NK-92 (cell line): ENCODE data around the gene PSMD2.

Experiments used
- DNase-seq: peaks from one replicate; lab custom pipeline; 2025; ENCODE audit not compliant: unreplicated experiment; lab: John Stamatoyannopoulos, UW

PSMD2 gene

DNA sequence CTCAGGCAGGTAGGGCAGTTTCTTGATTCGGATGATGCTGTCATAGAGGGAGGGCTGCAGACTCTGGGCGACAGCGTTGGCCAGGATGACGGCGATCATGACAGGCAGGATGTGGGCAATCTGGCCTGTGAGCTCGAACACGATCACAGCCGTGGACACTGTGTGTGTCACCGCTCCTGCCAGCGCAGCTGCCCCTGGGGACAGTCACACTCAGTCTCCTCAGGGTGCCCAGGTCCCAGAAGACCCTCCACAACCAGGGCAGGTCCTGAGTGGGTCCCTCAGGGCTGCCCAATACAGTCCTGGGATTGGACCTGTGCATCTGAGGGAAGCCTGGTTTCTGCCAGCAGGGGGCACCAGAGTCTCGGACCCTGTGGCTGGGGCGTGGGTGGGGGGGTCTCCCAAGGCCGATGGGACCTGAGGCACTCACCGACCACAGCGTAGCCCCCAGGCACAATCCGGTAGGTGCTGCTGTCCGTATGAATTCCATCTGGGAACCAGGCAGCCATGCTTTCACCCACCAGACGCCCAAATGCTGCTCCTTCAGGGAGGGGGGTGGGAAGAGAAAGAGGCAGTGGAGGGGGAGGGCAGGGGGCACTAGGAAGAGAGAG lies 55.2 kb downstream of the PSMD2 start:
- no peak for DNase-seq

DNA sequence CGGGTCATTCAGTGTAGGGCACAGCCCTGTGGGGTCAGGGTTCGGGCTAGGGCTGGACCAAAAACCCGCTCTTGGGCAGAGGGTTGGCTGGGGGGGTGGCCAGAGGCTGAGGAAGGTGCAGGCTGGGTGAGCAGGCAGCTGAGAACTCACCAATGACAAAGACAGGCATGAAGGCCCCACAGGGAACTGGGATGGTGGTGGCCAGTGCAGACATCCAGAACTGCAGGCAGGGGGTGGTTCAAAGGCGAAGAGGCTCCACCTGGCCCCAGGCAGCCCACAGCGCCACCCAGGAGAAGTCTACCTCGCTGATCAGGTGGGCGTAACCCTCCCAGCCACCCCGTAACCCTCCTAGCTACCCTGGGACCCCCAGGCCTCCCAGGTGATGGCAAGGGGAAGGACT lies 55.7 kb downstream of the PSMD2 start:
- DNase-seq, result no peak

DNA sequence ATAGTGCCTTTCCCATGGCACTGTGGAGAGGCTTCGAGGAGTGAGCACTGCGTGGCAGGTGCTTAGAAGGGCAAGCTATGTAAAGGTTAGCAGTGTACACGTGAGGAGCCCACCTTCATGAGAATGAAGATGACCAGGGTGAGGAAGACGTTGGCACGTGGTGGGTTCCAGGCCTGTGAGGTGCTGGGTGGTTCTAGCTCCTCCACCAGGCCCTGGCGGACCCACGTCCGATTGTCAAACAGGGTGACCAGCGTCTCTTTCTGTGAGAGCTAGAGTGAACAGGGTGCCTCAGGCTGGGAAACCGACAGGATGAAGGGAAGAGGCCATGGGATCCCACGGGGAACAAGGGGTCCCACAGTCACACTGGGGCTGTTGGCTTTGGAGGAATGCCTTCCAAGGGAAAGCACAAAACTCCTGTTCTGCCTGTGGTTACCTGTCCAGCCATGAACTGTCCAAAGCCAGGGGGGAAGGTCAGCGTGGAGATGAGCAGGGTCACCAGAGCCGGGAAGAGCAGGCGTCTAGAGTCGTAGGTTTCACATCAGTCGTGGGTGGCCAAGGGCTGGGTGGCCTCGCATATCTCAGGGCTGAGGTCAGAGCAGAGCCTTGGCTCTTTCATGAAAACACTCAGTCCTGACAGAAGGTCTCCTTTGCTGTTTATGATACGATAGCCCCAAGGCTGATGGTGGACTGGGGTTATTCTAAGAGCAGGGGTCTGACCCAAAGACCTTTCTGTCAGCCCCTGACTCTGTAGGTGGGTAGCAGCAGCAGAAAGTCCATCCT lies 56.4 kb downstream of the PSMD2 start:
- no peak for DNase-seq

DNA sequence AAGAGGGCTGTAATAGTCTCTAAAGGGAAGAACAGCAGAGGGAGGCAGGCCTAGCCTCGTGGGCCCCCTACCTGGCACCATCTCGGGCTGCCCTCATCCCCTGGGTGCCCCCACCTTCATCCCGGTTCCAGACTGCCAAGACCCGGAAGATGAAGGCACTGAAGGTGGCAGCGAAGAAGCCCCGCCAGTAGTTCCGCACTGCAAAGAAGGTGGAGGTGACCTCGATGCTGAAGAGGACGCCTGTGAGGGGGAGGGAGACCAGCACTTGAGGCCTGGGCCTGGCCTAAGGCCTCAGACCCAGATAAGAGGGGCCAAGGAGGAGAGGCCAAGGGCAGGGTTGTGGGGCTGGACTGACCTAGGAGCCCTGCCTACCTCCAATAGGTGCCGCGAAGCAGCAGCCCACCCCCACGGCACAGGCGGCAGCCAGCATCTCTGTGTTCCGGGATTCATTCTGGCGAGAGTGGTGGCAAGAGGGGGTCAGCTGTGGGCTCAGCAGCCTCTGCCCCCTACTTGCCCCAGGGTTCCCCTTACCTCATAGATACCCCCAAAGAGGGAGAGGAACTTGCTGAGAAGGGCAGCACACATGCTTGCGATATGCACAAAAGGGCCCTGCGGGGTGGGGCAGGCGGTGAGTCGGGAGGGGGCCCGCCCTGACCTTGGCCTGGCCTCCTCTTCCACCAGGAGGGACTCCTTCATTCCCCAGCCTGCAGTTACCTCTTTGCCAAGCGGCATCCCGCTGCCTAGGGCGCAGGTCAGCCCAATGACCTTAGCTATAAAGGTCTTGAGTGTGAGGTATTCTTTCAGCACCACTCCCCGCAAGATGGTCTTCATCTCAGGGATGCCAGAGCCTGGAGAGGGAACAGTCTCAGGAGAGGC lies 58.4 kb downstream of the PSMD2 start:
- DNase-seq, result no peak

DNA sequence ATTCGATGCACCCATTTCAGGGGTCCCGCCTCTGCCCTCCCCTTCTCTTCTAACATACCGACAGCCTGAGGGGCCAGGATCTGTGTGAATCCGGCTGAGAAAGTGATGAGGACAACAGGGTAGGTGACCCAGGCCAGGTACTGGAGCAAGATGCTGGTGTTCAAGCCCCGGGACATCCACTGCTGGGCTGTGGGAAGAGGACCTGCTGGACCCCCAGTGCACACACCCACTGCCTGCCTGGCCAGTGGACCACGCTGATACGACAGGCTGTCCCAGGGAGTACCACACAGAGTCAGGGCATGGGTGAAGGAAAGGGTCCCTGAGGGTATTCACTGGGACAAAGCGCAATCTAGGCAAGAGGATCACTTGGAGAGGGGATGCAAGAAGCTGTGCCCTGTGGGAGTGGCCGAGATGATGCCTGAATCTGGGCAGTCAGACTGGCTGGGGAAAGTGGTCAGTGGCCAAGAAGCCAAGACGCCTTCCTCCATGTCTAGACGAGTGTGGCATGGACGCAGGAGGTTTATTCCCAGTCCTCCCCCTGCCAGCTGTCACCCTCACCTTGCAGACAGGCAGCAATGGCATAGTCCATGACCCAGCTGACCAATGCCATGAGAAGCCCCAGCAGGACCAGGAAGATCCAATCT lies 59.2 kb downstream of the PSMD2 start:
- DNase-seq, result no peak
